ENCODE measurements around the gene MRC2.

Gene MRC2

GRCh38 chr17:62732125-62732524 is 104.7 kb downstream of the MRC2 start:
- no peak overlapping the region for H3K9ac ChIP-seq (ENCODE audit: low read length)
- no peaks in the 10 kb centered on the region for H3K36me3 ChIP-seq (ENCODE audit: control insufficient read depth, insufficient read depth, low read length)
- no peak overlapping the region for H3K4me3 ChIP-seq (ENCODE audit: low read length)
- H3K27me3 ChIP-seq (ENCODE audit: control insufficient read depth, insufficient read depth, low read length) = no peaks in the 10 kb centered on the region
- H3K4me1 ChIP-seq (ENCODE audit: control insufficient read depth, insufficient read depth, low read length) = no peaks in the 10 kb centered on the region
- H3K9me3 ChIP-seq (ENCODE audit: control insufficient read depth, low read length) = no peaks in the 10 kb centered on the region

DNA sequence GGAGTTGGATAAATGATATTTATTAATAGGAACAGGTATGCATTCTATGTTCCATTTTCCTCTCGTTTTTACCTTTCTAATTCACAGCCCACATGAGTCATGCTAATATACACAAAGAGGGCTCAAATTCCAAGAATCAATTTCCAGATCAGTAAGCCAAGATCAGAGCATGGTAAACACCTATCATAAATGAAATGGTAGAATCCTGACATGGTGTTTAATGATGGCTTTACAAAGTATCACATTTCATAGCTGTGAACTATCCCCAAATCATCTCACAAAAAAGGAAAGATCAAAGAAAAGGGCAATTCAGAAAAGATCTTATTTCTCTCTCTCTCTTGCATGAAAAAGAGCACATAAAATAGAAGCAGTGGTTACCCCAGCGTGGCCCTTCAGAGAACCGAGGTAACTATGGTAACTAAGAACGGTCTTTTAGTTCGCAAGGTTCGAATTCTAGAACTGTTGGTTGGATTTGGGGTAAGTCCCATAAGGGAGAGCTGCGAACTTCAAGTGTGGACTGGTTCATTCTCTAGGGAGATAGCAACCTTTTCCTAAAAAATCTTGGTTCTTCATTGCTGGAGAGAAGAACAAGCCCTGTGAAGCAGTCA is 107.7 kb downstream of the MRC2 start:
- H3K4me1 ChIP-seq (ENCODE audit: control insufficient read depth, insufficient read depth, low read length) = no peaks in the 10 kb centered on the region
- H3K27me3 ChIP-seq (ENCODE audit: control insufficient read depth, insufficient read depth, low read length) = no peaks in the 10 kb centered on the region
- no peaks in the 10 kb centered on the region for H3K9me3 ChIP-seq (ENCODE audit: control insufficient read depth, low read length)
- H3K9ac ChIP-seq (ENCODE audit: low read length) = no peak overlapping the region
- no peak overlapping the region for H3K4me3 ChIP-seq (ENCODE audit: low read length)
- H3K36me3 ChIP-seq (ENCODE audit: control insufficient read depth, insufficient read depth, low read length) = no peaks in the 10 kb centered on the region

DNA sequence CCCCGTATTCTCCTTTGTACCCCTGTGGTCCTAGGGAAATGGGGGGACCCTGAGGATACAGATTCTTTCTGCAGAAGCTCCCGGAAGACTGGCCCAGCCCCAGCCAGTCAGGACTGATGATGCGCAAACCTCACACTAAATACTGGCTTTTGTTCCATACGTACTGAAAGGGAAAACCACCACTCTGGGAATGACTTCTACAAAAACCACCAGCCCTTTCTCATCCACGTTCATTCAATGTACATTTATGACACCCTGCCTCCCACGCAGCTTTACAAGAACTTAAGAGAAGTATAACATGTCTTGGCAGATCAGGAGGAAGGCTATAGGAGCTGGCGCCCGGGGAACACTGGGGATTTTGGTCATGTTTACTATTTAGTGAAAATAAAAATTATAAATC is 110.0 kb downstream of the MRC2 start:
- Histone ChIP-seq H3K27me3 (ENCODE audit: control insufficient read depth, insufficient read depth, low read length) (no peaks in the 10 kb centered on the region), H3K9me3 (ENCODE audit: control insufficient read depth, low read length) (no peaks in the 10 kb centered on the region), H3K4me3 (ENCODE audit: low read length) (no peak overlapping the region), H3K4me1 (ENCODE audit: control insufficient read depth, insufficient read depth, low read length) (no peaks in the 10 kb centered on the region), H3K36me3 (ENCODE audit: control insufficient read depth, insufficient read depth, low read length) (no peaks in the 10 kb centered on the region), H3K9ac (ENCODE audit: low read length) (no peak overlapping the region)

DNA sequence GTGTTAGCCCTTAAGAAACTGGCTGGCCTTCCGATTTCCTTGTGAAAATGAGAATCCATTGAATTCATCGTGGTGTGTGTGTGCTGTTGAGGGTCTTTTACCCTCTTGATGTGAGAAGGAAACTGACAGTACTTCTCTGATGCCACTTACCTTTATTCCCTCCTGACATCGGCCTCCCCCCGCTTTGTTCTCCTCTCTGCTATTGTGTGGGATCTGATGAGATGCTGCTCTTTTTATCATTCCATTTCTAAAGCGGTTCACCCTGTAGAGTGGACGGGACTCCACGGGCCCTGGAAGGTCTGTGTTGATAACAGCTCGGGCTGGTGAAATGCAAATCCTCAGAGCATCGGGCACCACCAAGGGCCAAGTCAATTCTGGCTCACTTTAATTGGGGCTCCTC is 110.8 kb downstream of the MRC2 start:
- Histone ChIP-seq H3K4me3 (ENCODE audit: low read length) (no peak overlapping the region), H3K4me1 (ENCODE audit: control insufficient read depth, insufficient read depth, low read length) (no peaks in the 10 kb centered on the region), H3K36me3 (ENCODE audit: control insufficient read depth, insufficient read depth, low read length) (no peaks in the 10 kb centered on the region), H3K27me3 (ENCODE audit: control insufficient read depth, insufficient read depth, low read length) (no peaks in the 10 kb centered on the region), H3K9me3 (ENCODE audit: control insufficient read depth, low read length) (no peaks in the 10 kb centered on the region), H3K9ac (ENCODE audit: low read length) (no peak overlapping the region)

DNA sequence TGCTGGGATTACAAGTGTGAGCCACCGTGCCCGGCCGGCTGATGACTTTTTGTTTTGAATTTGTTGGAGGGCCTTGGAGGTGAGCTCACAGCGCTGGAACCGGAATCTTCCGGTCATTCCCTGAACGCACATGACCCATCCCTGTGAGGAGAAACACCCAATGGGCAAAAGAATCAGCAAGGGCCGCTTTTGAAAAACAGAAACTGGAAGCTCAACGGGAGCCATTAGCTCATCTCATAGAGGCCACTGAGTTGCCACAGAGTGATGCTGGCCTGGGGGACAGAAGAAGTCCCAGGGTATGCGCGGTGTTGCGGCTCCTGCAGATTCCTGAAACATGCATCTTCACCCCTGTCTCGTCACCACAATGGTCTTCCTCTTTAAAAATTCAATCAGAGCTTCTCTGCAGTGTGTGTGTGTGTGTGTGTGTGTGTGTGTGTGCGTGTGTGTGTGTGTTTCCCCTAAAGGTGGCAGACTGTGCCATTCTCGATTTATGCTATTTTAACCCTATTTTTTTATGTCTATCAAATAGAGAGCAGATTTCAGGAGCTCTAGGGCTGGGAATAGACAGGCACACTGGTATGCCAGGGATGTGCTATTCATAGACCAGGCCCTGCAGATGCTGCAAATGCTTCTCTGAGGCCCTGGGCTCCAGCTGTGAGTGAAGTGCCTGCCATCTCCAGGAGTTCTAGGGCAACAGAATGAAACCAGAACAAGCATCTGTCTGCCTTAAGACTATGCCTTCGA is 112.3 kb downstream of the MRC2 start:
- Histone ChIP-seq H3K36me3 (ENCODE audit: control insufficient read depth, insufficient read depth, low read length) (no peaks in the 10 kb centered on the region), H3K9ac (ENCODE audit: low read length) (no peak overlapping the region), H3K4me3 (ENCODE audit: low read length) (no peak overlapping the region), H3K9me3 (ENCODE audit: control insufficient read depth, low read length) (no peaks in the 10 kb centered on the region), H3K4me1 (ENCODE audit: control insufficient read depth, insufficient read depth, low read length) (no peaks in the 10 kb centered on the region), H3K27me3 (ENCODE audit: control insufficient read depth, insufficient read depth, low read length) (no peaks in the 10 kb centered on the region)

DNA sequence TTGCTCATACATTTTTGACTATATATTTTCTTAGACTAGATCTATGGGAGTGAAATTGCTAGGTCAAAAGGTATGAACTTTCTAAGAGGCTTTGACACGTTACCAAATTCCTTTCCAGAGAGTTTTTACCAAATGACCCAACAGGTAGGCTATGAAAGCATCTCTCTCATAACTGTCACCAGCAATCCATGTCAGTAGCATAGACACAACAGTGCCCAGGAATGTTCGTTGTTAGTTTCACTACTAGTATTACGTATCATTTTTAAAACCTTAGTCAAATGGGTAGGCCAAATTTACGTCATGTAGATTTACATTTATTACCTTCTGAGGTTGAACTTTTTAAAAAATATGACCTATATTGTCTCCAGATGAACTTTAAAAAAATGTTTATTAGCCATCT is 113.8 kb downstream of the MRC2 start:
- Histone ChIP-seq H3K4me3 (ENCODE audit: low read length) (no peak overlapping the region), H3K4me1 (ENCODE audit: control insufficient read depth, insufficient read depth, low read length) (no peaks in the 10 kb centered on the region), H3K27me3 (ENCODE audit: control insufficient read depth, insufficient read depth, low read length) (no peaks in the 10 kb centered on the region), H3K9ac (ENCODE audit: low read length) (no peak overlapping the region), H3K9me3 (ENCODE audit: control insufficient read depth, low read length) (no peaks in the 10 kb centered on the region), H3K36me3 (ENCODE audit: control insufficient read depth, insufficient read depth, low read length) (no peaks in the 10 kb centered on the region)

All from mucosa of stomach (tissue), 1 donor.